H1 (cell line): ENCODE results near the gene GPC2. TPM values are rescaled to one million over a fixed set of nuclear protein-coding genes. Genes with fewer than 3 reads are reported as not detected.

Experiments
- CTCF ChIA-PET: fragments of 300-600 bp; sonication (Branson Sonifier 250); formaldehyde crosslinking; loops from one replicate; lab custom pipeline; 2021; ENCODE audit not compliant: partially characterized antibody; lab: Charles Lee
- POLR2A ChIA-PET: fragments of 300-600 bp; sonication (Branson Sonifier 250); formaldehyde crosslinking; loops from one replicate; lab custom pipeline; 2021; ENCODE audit warnings: inconsistent platforms; ENCODE audit not compliant: partially characterized antibody; lab: Charles Lee
- DNase-seq, 2 experiments: peaks; one replicate each; pipeline versions ENCODE4 v3.0.0 to v3.0.0-alpha.2; 2010 to 2022; ENCODE audit warnings: low spot score in 2 of 2, low read depth in 1 of 2, mixed read lengths in 1 of 2
- FAIRE-seq: peaks from 2 replicates; lab custom pipeline; 2011; peaks lifted over from hg19 to GRCh38; lab: Jason Lieb, UNC
- H2AFZ ChIP-seq: 2 replicates; pipeline ENCODE4 v1.8.1; 2012; ENCODE audit warnings: low read length, inconsistent platforms
- H2AK5ac ChIP-seq: 2 replicates; pipeline ENCODE4 v1.6.1; 2013; ENCODE audit warnings: low read depth, low read length
- H2BK120ac ChIP-seq: replicated peaks from 2 replicates; pipeline ENCODE3; 2013; ENCODE audit warnings: low read depth, low read length, inconsistent platforms
- H2BK12ac ChIP-seq: 2 replicates; pipeline ENCODE4 v1.6.1; 2013; ENCODE audit warnings: low read depth, low read length
- H2BK15ac ChIP-seq: 2 replicates; pipeline ENCODE4 v1.6.1; 2013; ENCODE audit warnings: low read length
- H2BK20ac ChIP-seq: 2 replicates; pipeline ENCODE4 v1.6.1; 2013; ENCODE audit warnings: low read length
- H2BK5ac ChIP-seq: 2 replicates; pipeline ENCODE4 v1.6.1; 2013; ENCODE audit warnings: low read depth, low read length
- H3K14ac ChIP-seq: 2 replicates; pipeline ENCODE4 v1.6.1; 2013; ENCODE audit warnings: inconsistent platforms; ENCODE audit not compliant: insufficient read length
- H3K18ac ChIP-seq: 2 replicates; pipeline ENCODE4 v1.6.1; 2013; ENCODE audit warnings: low read length; ENCODE audit errors: extremely low read depth
- H3K23ac ChIP-seq: 2 replicates; pipeline ENCODE4 v1.6.1; 2013; ENCODE audit warnings: inconsistent platforms; ENCODE audit not compliant: insufficient read length
- H3K23me2 ChIP-seq: 2 replicates; pipeline ENCODE4 v1.6.1; 2013; ENCODE audit warnings: low read depth, low read length
- H3K27ac ChIP-seq: 2 replicates; pipeline ENCODE4 v1.6.1; 2011; ENCODE audit warnings: low read depth, low read length, inconsistent platforms
- H3K27me3 ChIP-seq, 4 experiments: replicated peaks in 1 of 4; 1 replicate in 1 of 4; 2 replicates in 3 of 4; pipeline versions ENCODE4 v1.6.1 to v1.8.1; 2011 to 2013; ENCODE audit warnings: low read length in 3 of 4, mild to moderate bottlenecking in 3 of 4, inconsistent platforms in 2 of 4, mixed read lengths in 2 of 4, moderate library complexity in 1 of 4; ENCODE audit not compliant: control insufficient read depth in 3 of 4, insufficient read depth in 3 of 4; ENCODE audit errors: extremely low read depth in 1 of 4
- H3K36me3 ChIP-seq, 4 experiments: 2 replicates each; pipeline versions ENCODE4 v1.6.1 to v1.8.1; 2011 to 2013; ENCODE audit warnings: mild to moderate bottlenecking in 4 of 4, low read length in 3 of 4, moderate library complexity in 2 of 4, control low read depth in 1 of 4, inconsistent platforms in 1 of 4; ENCODE audit not compliant: insufficient read depth in 4 of 4, control insufficient read depth in 2 of 4
- H3K4ac ChIP-seq: replicated peaks from 2 replicates; pipeline ENCODE3; 2013; ENCODE audit warnings: low read length, low read depth, mixed read lengths, inconsistent platforms; ENCODE audit not compliant: insufficient read length
- H3K4me1 ChIP-seq, 4 experiments: replicated peaks in 1 of 4; 1 replicate in 1 of 4; 2 replicates in 3 of 4; pipeline versions ENCODE4 v1.6.1 to v1.8.1; 2011 to 2013; ENCODE audit warnings: low read length in 3 of 4, inconsistent platforms in 2 of 4, mixed read lengths in 1 of 4; ENCODE audit not compliant: insufficient read depth in 4 of 4, control insufficient read depth in 3 of 4
- H3K4me2 ChIP-seq, 2 experiments: 2 replicates each; pipeline versions ENCODE4 v1.6.1 to v1.8.1; 2011 to 2013; ENCODE audit warnings: low read depth in 2 of 2, low read length in 2 of 2, control low read depth in 1 of 2, inconsistent platforms in 1 of 2, mild to moderate bottlenecking in 1 of 2; ENCODE audit not compliant: insufficient read depth in 1 of 2
- H3K4me3 ChIP-seq, 4 experiments: fragments of 200-600, 300-600 bp in 1 of 4; sonication (generic), shearing (Covaris generic), sonication (Bioruptor Twin) in 1 of 4; 2 replicates each; pipeline versions ENCODE4 v1.5.1 to v1.8.1; 2011 to 2016; ENCODE audit warnings: low read length in 4 of 4, low read depth in 3 of 4, control low read depth in 2 of 4, inconsistent platforms in 2 of 4, mild to moderate bottlenecking in 2 of 4, mixed read lengths in 1 of 4, moderate library complexity in 1 of 4; ENCODE audit not compliant: insufficient read depth in 2 of 4; ENCODE audit errors: extremely low read depth in 1 of 4
- H3K56ac ChIP-seq: replicated peaks from 2 replicates; pipeline ENCODE3; 2013; ENCODE audit warnings: low read depth, mild to moderate bottlenecking, mixed read lengths, low read length, inconsistent platforms; ENCODE audit not compliant: insufficient read length
- H3K79me1 ChIP-seq: 2 replicates; pipeline ENCODE4 v1.6.1; 2013; ENCODE audit warnings: low read depth, low read length, control low read depth
- H3K79me2 ChIP-seq, 2 experiments: 2 replicates each; pipeline versions ENCODE4 v1.6.1 to v1.8.1; 2012 to 2013; ENCODE audit warnings: low read length in 2 of 2, mild to moderate bottlenecking in 2 of 2, inconsistent platforms in 1 of 2; ENCODE audit not compliant: insufficient read depth in 2 of 2, control insufficient read depth in 1 of 2
- H3K9ac ChIP-seq, 4 experiments: replicated peaks in 1 of 4; 1 replicate in 1 of 4; 2 replicates in 3 of 4; pipeline versions ENCODE4 v1.6.1 to v1.8.1; 2011 to 2013; ENCODE audit warnings: low read depth in 3 of 4, low read length in 3 of 4, control low read depth in 2 of 4, mild to moderate bottlenecking in 2 of 4, moderate library complexity in 2 of 4, inconsistent platforms in 1 of 4; ENCODE audit errors: extremely low read depth in 1 of 4
- H3K9me3 ChIP-seq, 2 experiments: 2 replicates each; pipeline versions ENCODE4 v1.6.1 to v1.8.1; 2012 to 2013; ENCODE audit warnings: mild to moderate bottlenecking in 2 of 2, moderate library complexity in 2 of 2, control low read depth in 1 of 2, inconsistent platforms in 1 of 2, low read depth in 1 of 2, low read length in 1 of 2, mixed read lengths in 1 of 2; ENCODE audit not compliant: insufficient read depth in 2 of 2
- H4K20me1 ChIP-seq, 2 experiments: replicated peaks in 1 of 2; 2 replicates each; pipeline versions ENCODE3 to v1.8.1; 2011 to 2013; ENCODE audit warnings: inconsistent platforms in 2 of 2, low read length in 2 of 2, mild to moderate bottlenecking in 1 of 2; ENCODE audit not compliant: insufficient read depth in 2 of 2, control insufficient read depth in 1 of 2
- H4K5ac ChIP-seq: 2 replicates; pipeline ENCODE4 v1.6.1; 2013; ENCODE audit warnings: low read length, low read depth, mixed read lengths, inconsistent platforms; ENCODE audit not compliant: insufficient read length
- H4K8ac ChIP-seq: 2 replicates; pipeline ENCODE4 v1.8.0; 2013; ENCODE audit warnings: mild to moderate bottlenecking, moderate library complexity, low read length, inconsistent platforms; ENCODE audit not compliant: insufficient read depth; ENCODE audit errors: extremely low read depth
- H4K91ac ChIP-seq: replicated peaks from 2 replicates; pipeline ENCODE3; 2013; ENCODE audit warnings: low read length, mixed read lengths, inconsistent platforms; ENCODE audit not compliant: insufficient read length
- POLR2A ChIP-seq, 2 experiments: IDR thresholded peaks; 1 replicate in 1 of 2; 2 replicates in 1 of 2; pipeline ENCODE4 v1.6.1; 2011; ENCODE audit warnings: low read depth in 2 of 2, low read length in 2 of 2, mild to moderate bottlenecking in 2 of 2; ENCODE audit errors: control extremely low read depth in 1 of 2
- SP1 ChIP-seq: IDR thresholded peaks from 2 replicates; pipeline ENCODE4 v1.6.1; 2011; ENCODE audit warnings: low read depth, low read length
- TCF12 ChIP-seq: IDR thresholded peaks from 2 replicates; pipeline ENCODE4 v1.6.1; 2011; ENCODE audit warnings: low read depth, mild to moderate bottlenecking, low read length
- WGBS, 2 experiments: shearing (Covaris generic) in 1 of 2; methylation state at CpG; one replicate each; pipeline versions ENCODE4 v1.1.6 to v1.1.7; 2013 to 2015; ENCODE audit warnings: low lambda C conversion rate in 2 of 2, mixed read lengths in 2 of 2, inconsistent platforms in 1 of 2, low coverage in 1 of 2, missing lambda C conversion rate in 1 of 2; ENCODE audit not compliant: insufficient replicate concordance in 2 of 2, insufficient coverage in 1 of 2, insufficient read length in 1 of 2; ENCODE audit errors: extremely low coverage in 1 of 2, missing lambda C conversion rate in 1 of 2; 5-methylcytosine and 5-hydroxymethylcytosine counted together
- polyA plus RNA-seq, 7 experiments: library from polyadenylated mRNA; depleted of rRNA in 3 of 7; stranded (reverse) in 5 of 7; unstranded in 2 of 7; fragments of >200 nt in 5 of 7; fragments of 200-250 nt in 2 of 7; gene quantifications; 1 replicate in 5 of 7; 2 replicates in 1 of 7; 4 replicates in 1 of 7; pipeline versions ENCODE4 v1.2.1 to v1.2.3, GENCODE V29; 2011 to 2013; ENCODE audit warnings: missing spikeins in 2 of 7, mixed read lengths in 2 of 7
- total RNA-seq: library from RNA; stranded (reverse); fragmentation: NEBNext Ultra II Directional; extraction: Animal tissue kit (Norgen Biotek cat#: 25700); gene quantifications from 2 replicates; pipeline ENCODE4 v1.2.1, GENCODE V29; 2021

Gene GPC2
- total and polyA plus RNA-seq, 2 of the 8 experiments (the other 6 are each of a cell fraction or from before 2014, with no cell fraction given), result 25.3 to 44.8 TPM

GRCh38 chr7:100154651-100155491 lies 22.3 kb downstream of the GPC2 start:
- H3K23ac ChIP-seq, result no peak overlapping the region

More at GRCh38 chr7:100154651-100155491, 22.3 kb downstream of the GPC2 start:
- Histone ChIP-seq H3K27me3 (no peaks in the 10 kb centered on the region), H4K5ac (no peak overlapping the region), H2AK5ac (no peak overlapping the region), H3K9me3 (no peaks in the 10 kb centered on the region), H3K4me3 (no peak overlapping the region), H4K91ac (no peak overlapping the region), H3K79me2 (peaks cover 0 to 7% of the 10 kb centered on the region in 2 experiments; a peak in 2 of 4 replicates), H3K56ac (no peak overlapping the region), H2BK12ac (no peak overlapping the region), H3K4me2 (no peak overlapping the region), H2AFZ (no peak overlapping the region), H3K4me1 (peaks cover 0 to 12% (median 8%) of the 10 kb centered on the region in 4 experiments; a peak in 5 of 7 replicates), H4K8ac (no peak overlapping the region), H3K4ac (no peak overlapping the region), H2BK120ac (no peak overlapping the region), H3K23me2 (peaks cover 6% of the 10 kb centered on the region), H3K27ac (no peak overlapping the region; the same call in 1 of the 2 replicates), H2BK5ac (no peak overlapping the region; the same call in 1 of the 2 replicates), H3K79me1 (no peaks in the 10 kb centered on the region; the same call in none of the 2 replicates), H2BK20ac (no peak overlapping the region), H4K20me1 (peaks cover 14 to 32% of the 10 kb centered on the region in 2 experiments), H3K14ac (no peak overlapping the region), H3K36me3 (peaks cover 8 to 47% (median 26%) of the 10 kb centered on the region in 4 experiments)
- FAIRE-seq, result no peak
- ChIA-PET POLR2A (interaction anchor here (0.6 to 9.9 kb wide), 13 partner anchors 11 to 275 kb away, joined by 3 to 145 read pairs (median 4); partner anchors contain the start of genes AP4M1, GAL3ST4, GPC2 and MBLAC1), CTCF (interaction anchor here (7.9 kb wide), 1 partner anchor 21 kb away, joined by 83 read pairs; no protein-coding TSS in a partner anchor)
- WGBS, 2 experiments, result 90% methylated on average over 26 of the region's 30 CpGs; no CpG with 5 or more reads in 1 of the 2 experiments
- no peak for DNase-seq
- TF ChIP-seq SP1, result no peak
- peak in 1 of 2 experiments; percentile 43; a peak in 1 of 3 replicates for TF ChIP-seq POLR2A (IDR thresholded peaks at IDR 0.05; ENCODE audit: control extremely low read depth in 1 of 2, low read depth in 2 of 2, low read length in 2 of 2)
- TF ChIP-seq TCF12, result no peak
- TF ChIP-seq, all 59 proteins: peak for 1
- Histone ChIP-seq H2BK15ac (no peak overlapping the region), H3K18ac (no peak overlapping the region), H3K9ac (no peak overlapping the region)
